Endothelial cell of umbilical vein (primary cell): ENCODE measurements around the gene OR51A4. TPM values are rescaled to one million over a fixed set of nuclear protein-coding genes. Genes with fewer than 3 reads are reported as not detected.

Experiments used
- BruUV-seq: library from RNA; stranded (reverse); fragments of 400-500 nt; replicated peaks from 2 replicates; lab custom pipeline; 2021; lab: Mats Ljungman, UMichigan
- CTCF ChIA-PET: fragments of 300-600, 350-600 bp; sonication (Branson Sonifier 250); formaldehyde crosslinking; loops from one replicate; lab custom pipeline; 2021; ENCODE audit warnings: antibody characterized with exemption, inconsistent platforms; lab: Charles Lee
- POLR2A ChIA-PET: fragments of 300-600, 350-600 bp; sonication (Branson Sonifier 250); formaldehyde crosslinking; loops from one replicate; lab custom pipeline; 2021; ENCODE audit warnings: antibody characterized with exemption, inconsistent platforms; lab: Charles Lee
- DNase-seq: peaks from one replicate; pipeline ENCODE4 v3.0.0-alpha.2; 2011; ENCODE audit warnings: low read depth, low spot score
- FAIRE-seq: peaks from 2 replicates; lab custom pipeline; 2011; peaks lifted over from hg19 to GRCh38; lab: Jason Lieb, UNC
- H2AFZ ChIP-seq: 2 replicates; pipeline ENCODE4 v1.6.0; 2012; ENCODE audit warnings: low read depth, low read length, control low read depth, inconsistent platforms
- H3K27ac ChIP-seq: 2 replicates; pipeline ENCODE4 v1.5.1; 2011; ENCODE audit warnings: low read depth, mild to moderate bottlenecking, control low read depth, low read length, moderate library complexity; ENCODE audit not compliant: insufficient read depth
- H3K27me3 ChIP-seq, 2 experiments: 2 replicates each; pipeline versions ENCODE4 v1.6.0 to v1.6.1; 2011; ENCODE audit warnings: low read length in 2 of 2, mixed read lengths in 1 of 2; ENCODE audit not compliant: control insufficient read depth in 2 of 2, insufficient read depth in 2 of 2
- H3K36me3 ChIP-seq, 2 experiments: 2 replicates in 1 of 2; 3 replicates in 1 of 2; pipeline ENCODE4 v1.5.1; 2011; ENCODE audit warnings: low read length in 2 of 2, mild to moderate bottlenecking in 1 of 2, moderate library complexity in 1 of 2; ENCODE audit not compliant: control insufficient read depth in 2 of 2, insufficient read depth in 2 of 2; ENCODE audit errors: extremely low read depth in 1 of 2
- H3K4me1 ChIP-seq: 3 replicates; pipeline ENCODE4 v1.5.1; 2011; ENCODE audit warnings: mild to moderate bottlenecking, low read length; ENCODE audit not compliant: control insufficient read depth, insufficient read depth; ENCODE audit errors: extremely low read depth
- H3K4me2 ChIP-seq: 2 replicates; pipeline ENCODE4 v1.6.1; 2011; ENCODE audit warnings: low read length, control low read depth, mixed read lengths; ENCODE audit not compliant: insufficient read depth
- H3K4me3 ChIP-seq, 3 experiments: fragments of 200-600 bp in 1 of 3; sonication (generic), shearing (Covaris generic) in 1 of 3; replicated peaks in 1 of 3; 2 replicates each; pipeline ENCODE4 v1.5.1; 2011 to 2016; ENCODE audit warnings: control low read depth in 3 of 3, low read length in 3 of 3, mild to moderate bottlenecking in 2 of 3, inconsistent platforms in 1 of 3, low read depth in 1 of 3, moderate library complexity in 1 of 3; ENCODE audit not compliant: insufficient read depth in 1 of 3
- H3K79me2 ChIP-seq: 2 replicates; pipeline ENCODE4 v1.6.0; 2012; ENCODE audit warnings: low read length, inconsistent platforms; ENCODE audit not compliant: control insufficient read depth, insufficient read depth
- H3K9ac ChIP-seq: replicated peaks from 2 replicates; pipeline ENCODE3; 2011; ENCODE audit warnings: low read length, control low read depth; ENCODE audit not compliant: insufficient read depth; ENCODE audit errors: extremely low read depth
- H3K9me1 ChIP-seq: replicated peaks from 3 replicates; pipeline ENCODE4 v1.6.0; 2011; ENCODE audit warnings: mild to moderate bottlenecking, low read length; ENCODE audit not compliant: control insufficient read depth, insufficient read depth; ENCODE audit errors: extremely low read depth
- H3K9me3 ChIP-seq: replicated peaks from 2 replicates; pipeline ENCODE4 v1.5.1; 2012; ENCODE audit warnings: low read length, inconsistent platforms; ENCODE audit not compliant: control insufficient read depth, insufficient read depth
- H4K20me1 ChIP-seq: replicated peaks from 2 replicates; pipeline ENCODE3; 2011; ENCODE audit warnings: mild to moderate bottlenecking, low read length; ENCODE audit not compliant: control insufficient read depth, insufficient read depth; ENCODE audit errors: extremely low read depth
- EZH2 ChIP-seq: IDR thresholded peaks from 2 replicates; pipeline ENCODE4 v1.6.1; 2012; ENCODE audit warnings: borderline replicate concordance, low read depth, mild to moderate bottlenecking, moderate library complexity, low read length, inconsistent platforms; ENCODE audit not compliant: severe bottlenecking
- GATA2 ChIP-seq: IDR thresholded peaks from 2 replicates; pipeline ENCODE4 v1.7.0; 2011; ENCODE audit warnings: low read depth, mild to moderate bottlenecking, moderate library complexity, mixed read lengths, low read length; ENCODE audit not compliant: insufficient read length, insufficient read depth
- MYC ChIP-seq: IDR thresholded peaks from one replicate; pipeline ENCODE4 v1.6.1; 2011; ENCODE audit warnings: mild to moderate bottlenecking, low read depth, low read length
- POLR2A ChIP-seq: IDR thresholded peaks from 2 replicates; pipeline ENCODE4 v1.6.1; 2012; ENCODE audit warnings: low read depth, mild to moderate bottlenecking, control low read depth, low read length
- POLR2AphosphoS5 ChIP-seq: IDR thresholded peaks from 2 replicates; pipeline ENCODE4 v1.6.1; 2012; ENCODE audit warnings: low read depth, mild to moderate bottlenecking, control low read depth, low read length, moderate library complexity; ENCODE audit not compliant: insufficient read depth
- dilution Hi-C: fragments of 300-500 bp; cut with MboI; formaldehyde crosslinking; loops from one replicate; pipeline ENCODE4 v1.15.0; 2019; ENCODE audit warnings: low sequenced_read_pairs; ENCODE audit not compliant: extremely low pct_ligation_motif_present
- intact Hi-C: fragments of 100-400 bp; cut with micrococcal nuclease; formaldehyde crosslinking; loops from one replicate; pipeline ENCODE4 v1.10.0; 2022
- polyA plus RNA-seq, 4 experiments: library from polyadenylated mRNA; depleted of rRNA in 3 of 4; stranded (reverse) in 3 of 4; unstranded in 1 of 4; fragments of >200 nt; gene quantifications; 2 replicates each; pipeline versions ENCODE4 v1.2.1 to v1.2.3, GENCODE V29; 2011 to 2012; ENCODE audit warnings: missing spikeins in 1 of 4
- total RNA-seq: library from RNA; stranded (reverse); gene quantifications from 2 replicates; pipeline ENCODE4 v1.2.3, GENCODE V29; 2021
- TF ChIP-seq, protein P1 (sequence below): IDR thresholded peaks from 2 replicates; pipeline ENCODE4 v1.6.1; 2011; ENCODE audit not compliant: insufficient read depth, insufficient read length
- TF ChIP-seq, protein P2 (sequence below), 2 donors: IDR thresholded peaks; 1 replicate in 1 of 2; 2 replicates in 1 of 2; pipeline ENCODE4 v1.5.1; 2011; ENCODE audit warnings: low read length in 2 of 2, mild to moderate bottlenecking in 2 of 2, moderate library complexity in 2 of 2, control low read depth in 1 of 2, inconsistent platforms in 1 of 2, low read depth in 1 of 2; ENCODE audit not compliant: insufficient read depth in 1 of 2; ENCODE audit errors: extremely low read depth in 1 of 2

The OR51A4 gene
- total and polyA plus RNA-seq, 2 donors (not counting 3 experiments of a cell fraction or from before 2014, with no cell fraction given), result not detected

DNA sequence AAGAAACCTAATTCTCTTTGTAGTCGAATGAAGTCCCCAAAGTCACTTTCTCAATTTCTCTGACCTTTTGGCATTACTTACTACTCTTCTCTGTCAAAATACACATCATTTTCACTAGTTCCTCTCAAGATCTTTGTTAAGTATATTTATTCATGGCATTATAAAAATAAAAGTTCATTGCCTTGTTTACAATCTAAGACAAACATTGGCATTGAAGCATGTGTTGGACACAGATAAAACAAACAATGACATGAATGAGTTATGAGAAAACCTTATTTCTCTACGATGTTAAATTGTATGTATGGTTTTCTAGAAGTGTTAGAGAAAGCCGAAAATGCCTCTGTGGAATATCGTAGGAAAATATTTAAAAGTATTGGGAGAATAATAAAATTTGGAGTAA, 14.7 kb downstream of the OR51A4 start:
- Histone ChIP-seq H2AFZ (no peak overlapping the region), H4K20me1 (no peaks in the 10 kb centered on the region), H3K9me3 (peaks cover 2% of the 10 kb centered on the region), H3K79me2 (no peaks in the 10 kb centered on the region), H3K4me2 (no peak overlapping the region), H3K9ac (no peak overlapping the region), H3K27ac (no peak overlapping the region), H3K4me3 (no peak overlapping the region), H3K36me3 (no peaks in the 10 kb centered on the region), H3K4me1 (no peaks in the 10 kb centered on the region), H3K9me1 (no peaks in the 10 kb centered on the region), H3K27me3 (no peaks in the 10 kb centered on the region)
- dilution Hi-C loops (no loop called here), intact Hi-C loops (no loop called here)
- POLR2A ChIA-PET, result no interaction called here
- BruUV-seq, result no TSS peak
- FAIRE-seq (no peak), DNase-seq (no peak)
- CTCF ChIA-PET, result no interaction called here
- no peak for TF ChIP-seq POLR2A
- no peak for TF ChIP-seq GATA2
- TF ChIP-seq MYC, result no peak
- no peak for TF ChIP-seq EZH2
- TF ChIP-seq, protein P1, sequence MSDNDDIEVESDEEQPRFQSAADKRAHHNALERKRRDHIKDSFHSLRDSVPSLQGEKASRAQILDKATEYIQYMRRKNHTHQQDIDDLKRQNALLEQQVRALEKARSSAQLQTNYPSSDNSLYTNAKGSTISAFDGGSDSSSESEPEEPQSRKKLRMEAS, result no peak
- TF ChIP-seq, protein P2, sequence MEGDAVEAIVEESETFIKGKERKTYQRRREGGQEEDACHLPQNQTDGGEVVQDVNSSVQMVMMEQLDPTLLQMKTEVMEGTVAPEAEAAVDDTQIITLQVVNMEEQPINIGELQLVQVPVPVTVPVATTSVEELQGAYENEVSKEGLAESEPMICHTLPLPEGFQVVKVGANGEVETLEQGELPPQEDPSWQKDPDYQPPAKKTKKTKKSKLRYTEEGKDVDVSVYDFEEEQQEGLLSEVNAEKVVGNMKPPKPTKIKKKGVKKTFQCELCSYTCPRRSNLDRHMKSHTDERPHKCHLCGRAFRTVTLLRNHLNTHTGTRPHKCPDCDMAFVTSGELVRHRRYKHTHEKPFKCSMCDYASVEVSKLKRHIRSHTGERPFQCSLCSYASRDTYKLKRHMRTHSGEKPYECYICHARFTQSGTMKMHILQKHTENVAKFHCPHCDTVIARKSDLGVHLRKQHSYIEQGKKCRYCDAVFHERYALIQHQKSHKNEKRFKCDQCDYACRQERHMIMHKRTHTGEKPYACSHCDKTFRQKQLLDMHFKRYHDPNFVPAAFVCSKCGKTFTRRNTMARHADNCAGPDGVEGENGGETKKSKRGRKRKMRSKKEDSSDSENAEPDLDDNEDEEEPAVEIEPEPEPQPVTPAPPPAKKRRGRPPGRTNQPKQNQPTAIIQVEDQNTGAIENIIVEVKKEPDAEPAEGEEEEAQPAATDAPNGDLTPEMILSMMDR (IDR thresholded peaks at IDR 0.05; ENCODE audit: extremely low read depth in 1 of 2, insufficient read depth in 1 of 2, low read depth in 1 of 2, low read length in 2 of 2), result no peak
- TF ChIP-seq POLR2AphosphoS5, result no peak
